Testis (tissue), 2 donors: ENCODE measurements around the gene CCDC201.
"Not testable (repeated sequence)": the region's sequence is repeated elsewhere in the genome, so short reads cannot be mapped to it uniquely, and the experiment has no call there.

ENCODE experiments used
- POLR2A ChIP-seq: fragments of 450-650 bp; IDR thresholded peaks from one replicate; pipeline ENCODE4 v1.6.1; 2017; ENCODE audit warnings: antibody characterized with exemption, mild to moderate bottlenecking, moderate library complexity
- TF ChIP-seq, protein P1 (sequence below), 3 experiments: fragments of 450-650 bp in 2 of 3; fragments of 200-600 bp in 1 of 3; sonication (generic) in 1 of 3; IDR thresholded peaks; one replicate each; pipeline ENCODE4 v1.5.1; 2016 to 2019; ENCODE audit warnings: antibody characterized with exemption in 3 of 3, mild to moderate bottlenecking in 2 of 3, moderate library complexity in 1 of 3

DNA sequence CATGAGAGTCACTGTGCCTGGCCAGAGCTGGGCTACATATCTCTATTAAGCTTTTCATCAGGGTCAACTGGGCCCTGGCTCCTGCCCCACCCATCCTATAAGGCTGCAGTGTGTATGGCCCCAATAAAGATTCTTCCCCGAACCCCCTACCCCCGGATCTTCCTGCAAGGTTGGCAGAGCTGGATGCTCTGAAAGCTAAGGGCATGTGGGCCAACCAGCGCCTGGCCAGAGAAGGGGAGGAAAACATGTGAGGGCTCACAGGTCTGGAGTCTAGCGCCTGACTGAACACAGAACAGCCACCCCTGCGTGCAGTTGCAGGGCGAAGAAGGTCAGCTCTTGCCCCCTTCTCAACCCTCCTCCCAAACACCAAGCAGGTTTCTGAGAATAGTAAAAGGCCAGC is 24.1 kb downstream of the CCDC201 start:
- TF ChIP-seq, protein P1, sequence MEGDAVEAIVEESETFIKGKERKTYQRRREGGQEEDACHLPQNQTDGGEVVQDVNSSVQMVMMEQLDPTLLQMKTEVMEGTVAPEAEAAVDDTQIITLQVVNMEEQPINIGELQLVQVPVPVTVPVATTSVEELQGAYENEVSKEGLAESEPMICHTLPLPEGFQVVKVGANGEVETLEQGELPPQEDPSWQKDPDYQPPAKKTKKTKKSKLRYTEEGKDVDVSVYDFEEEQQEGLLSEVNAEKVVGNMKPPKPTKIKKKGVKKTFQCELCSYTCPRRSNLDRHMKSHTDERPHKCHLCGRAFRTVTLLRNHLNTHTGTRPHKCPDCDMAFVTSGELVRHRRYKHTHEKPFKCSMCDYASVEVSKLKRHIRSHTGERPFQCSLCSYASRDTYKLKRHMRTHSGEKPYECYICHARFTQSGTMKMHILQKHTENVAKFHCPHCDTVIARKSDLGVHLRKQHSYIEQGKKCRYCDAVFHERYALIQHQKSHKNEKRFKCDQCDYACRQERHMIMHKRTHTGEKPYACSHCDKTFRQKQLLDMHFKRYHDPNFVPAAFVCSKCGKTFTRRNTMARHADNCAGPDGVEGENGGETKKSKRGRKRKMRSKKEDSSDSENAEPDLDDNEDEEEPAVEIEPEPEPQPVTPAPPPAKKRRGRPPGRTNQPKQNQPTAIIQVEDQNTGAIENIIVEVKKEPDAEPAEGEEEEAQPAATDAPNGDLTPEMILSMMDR (IDR thresholded peaks at IDR 0.05): not testable (repeated sequence)
- TF ChIP-seq POLR2A: not testable (repeated sequence)
